NCI-H1694 treated with DMSO at 0.1 percent for 48 hours (cell line): ENCODE measurements around the gene FYN.
A peak's percentile ranks its signal among the peaks of the same experiment; 100 is the strongest.

Source experiments
- DNase-seq: peaks from one replicate; lab custom pipeline; 2025; lab: John Stamatoyannopoulos, UW

FYN gene

GRCh38 chr6:111880181-111880888 lies 7.1 kb upstream of the FYN start:
- DNase-seq: no peak

GRCh38 chr6:111875741-111876140 lies 2.5 kb upstream of the FYN start:
- DNase-seq: no peak

- DNase-seq: peak; percentile 41
Measured at GRCh38 chr6:111874025-111874415, 768 bp upstream of the FYN start.

GRCh38 chr6:111872401-111873177 lies 663 bp downstream of the FYN start:
- DNase-seq: peak; percentile 28

- no peak for DNase-seq
Measured at GRCh38 chr6:111871725-111872400, 1.4 kb downstream of the FYN start.

GRCh38 chr6:111871207-111871606 lies 2.0 kb downstream of the FYN start:
- no peak for DNase-seq

GRCh38 chr6:111870742-111871064 lies 2.5 kb downstream of the FYN start:
- DNase-seq: no peak

- DNase-seq: no peak
Measured at GRCh38 chr6:111870051-111870741, 3.1 kb downstream of the FYN start.

- no peak for DNase-seq
Measured at GRCh38 chr6:111866857-111867256, 6.4 kb downstream of the FYN start.

GRCh38 chr6:111865909-111866546 lies 7.2 kb downstream of the FYN start:
- DNase-seq: no peak

- DNase-seq: no peak
Measured at GRCh38 chr6:111865049-111865585, 8.1 kb downstream of the FYN start.

- DNase-seq: no peak
Measured at GRCh38 chr6:111864138-111865048, 8.9 kb downstream of the FYN start.

- no peak for DNase-seq
Measured at GRCh38 chr6:111862741-111863140, 10.5 kb downstream of the FYN start.

- DNase-seq: no peak
Measured at GRCh38 chr6:111862314-111862713, 10.9 kb downstream of the FYN start.

GRCh38 chr6:111861431-111861885 lies 11.8 kb downstream of the FYN start:
- no peak for DNase-seq

GRCh38 chr6:111858347-111858746 lies 14.9 kb downstream of the FYN start:
- no peak for DNase-seq

GRCh38 chr6:111857674-111858337 lies 15.4 kb downstream of the FYN start:
- DNase-seq: no peak

GRCh38 chr6:111855753-111856152 lies 17.5 kb downstream of the FYN start:
- no peak for DNase-seq

- no peak for DNase-seq
Measured at GRCh38 chr6:111854683-111855082, 18.6 kb downstream of the FYN start.

- no peak for DNase-seq
Measured at GRCh38 chr6:111852725-111853124, 20.5 kb downstream of the FYN start.
